AG04449 (cell line): ENCODE measurements around the gene PLAGL2.

Experiments used
- CTCF ChIA-PET: fragments of 350-600 bp; formaldehyde crosslinking; extraction: SDS; loops from one replicate; lab custom pipeline; 2021; ENCODE audit warnings: antibody characterized with exemption; lab: Yijun Ruan, JAX
- POLR2A ChIA-PET: fragments of 400-600, 350-600 bp; formaldehyde crosslinking; extraction: SDS; loops from one replicate; lab custom pipeline; 2020; ENCODE audit warnings: antibody characterized with exemption, inconsistent platforms; lab: Yijun Ruan, JAX
- DNase-seq: peaks from one replicate; pipeline ENCODE4 v3.0.0-alpha.2; 2010; ENCODE audit warnings: low read depth, low spot score
- H3K4me3 ChIP-seq: 2 replicates; pipeline ENCODE4 v1.5.1; 2011; ENCODE audit warnings: low read depth, mild to moderate bottlenecking, control low read depth, low read length
- TF ChIP-seq, protein P1 (sequence below): IDR thresholded peaks from one replicate; pipeline ENCODE4 v1.5.1; 2011; ENCODE audit warnings: mild to moderate bottlenecking, moderate library complexity, low read length, control low read depth, inconsistent platforms; ENCODE audit not compliant: insufficient read depth; ENCODE audit errors: missing control alignments

Gene PLAGL2

DNA sequence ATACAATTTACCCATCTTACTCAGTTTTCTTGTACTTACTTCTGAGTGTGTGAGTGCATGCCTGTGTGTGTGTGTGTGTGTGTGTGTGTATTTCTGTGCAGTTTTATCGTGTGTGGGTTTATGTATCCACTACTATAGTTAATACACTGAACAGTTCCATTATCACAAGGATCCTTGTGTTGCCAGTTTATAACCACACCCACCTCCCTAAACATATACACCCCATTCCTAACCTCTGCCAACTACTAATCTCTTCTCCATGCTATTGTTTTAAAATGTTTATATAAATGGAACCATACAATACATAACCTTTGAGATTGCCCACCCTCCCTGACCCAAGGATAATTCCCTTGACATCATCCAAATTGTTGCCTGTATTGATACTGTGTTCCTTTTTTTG lies 18.8 kb upstream of the PLAGL2 start:
- DNase-seq, result no peak
- POLR2A ChIA-PET, result no interaction called here
- CTCF ChIA-PET, result no interaction called here
- TF ChIP-seq, protein P1, sequence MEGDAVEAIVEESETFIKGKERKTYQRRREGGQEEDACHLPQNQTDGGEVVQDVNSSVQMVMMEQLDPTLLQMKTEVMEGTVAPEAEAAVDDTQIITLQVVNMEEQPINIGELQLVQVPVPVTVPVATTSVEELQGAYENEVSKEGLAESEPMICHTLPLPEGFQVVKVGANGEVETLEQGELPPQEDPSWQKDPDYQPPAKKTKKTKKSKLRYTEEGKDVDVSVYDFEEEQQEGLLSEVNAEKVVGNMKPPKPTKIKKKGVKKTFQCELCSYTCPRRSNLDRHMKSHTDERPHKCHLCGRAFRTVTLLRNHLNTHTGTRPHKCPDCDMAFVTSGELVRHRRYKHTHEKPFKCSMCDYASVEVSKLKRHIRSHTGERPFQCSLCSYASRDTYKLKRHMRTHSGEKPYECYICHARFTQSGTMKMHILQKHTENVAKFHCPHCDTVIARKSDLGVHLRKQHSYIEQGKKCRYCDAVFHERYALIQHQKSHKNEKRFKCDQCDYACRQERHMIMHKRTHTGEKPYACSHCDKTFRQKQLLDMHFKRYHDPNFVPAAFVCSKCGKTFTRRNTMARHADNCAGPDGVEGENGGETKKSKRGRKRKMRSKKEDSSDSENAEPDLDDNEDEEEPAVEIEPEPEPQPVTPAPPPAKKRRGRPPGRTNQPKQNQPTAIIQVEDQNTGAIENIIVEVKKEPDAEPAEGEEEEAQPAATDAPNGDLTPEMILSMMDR, result no peak
- H3K4me3 ChIP-seq, result no peak overlapping the region

DNA sequence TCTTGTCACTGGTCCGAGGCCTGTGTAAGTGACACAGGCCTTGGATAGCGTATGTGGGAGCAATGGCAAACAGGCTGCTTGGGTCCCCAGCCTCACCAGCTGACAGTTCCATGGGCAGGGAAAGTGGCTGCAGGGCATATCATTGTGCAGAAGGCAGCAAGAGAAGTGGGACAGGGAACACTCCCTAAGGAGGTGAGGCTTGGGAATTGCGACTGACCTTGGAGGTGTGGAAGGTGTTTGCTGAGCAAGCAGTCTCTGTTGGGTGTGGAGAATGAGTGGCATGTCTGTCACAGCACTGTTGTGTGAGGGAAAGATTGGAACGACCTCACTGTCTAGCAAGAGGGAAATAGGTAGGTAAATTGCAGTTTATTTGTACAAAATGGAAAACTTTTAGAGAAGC lies 16.9 kb upstream of the PLAGL2 start:
- H3K4me3 ChIP-seq, result no peak overlapping the region
- TF ChIP-seq, protein P1, result no peak
- CTCF ChIA-PET, result interaction anchor here (0.8 kb wide), 1 partner anchor 10 kb away, joined by 3 read pairs; no protein-coding TSS in a partner anchor
- DNase-seq, result no peak
- POLR2A ChIA-PET, result no interaction called here

DNA sequence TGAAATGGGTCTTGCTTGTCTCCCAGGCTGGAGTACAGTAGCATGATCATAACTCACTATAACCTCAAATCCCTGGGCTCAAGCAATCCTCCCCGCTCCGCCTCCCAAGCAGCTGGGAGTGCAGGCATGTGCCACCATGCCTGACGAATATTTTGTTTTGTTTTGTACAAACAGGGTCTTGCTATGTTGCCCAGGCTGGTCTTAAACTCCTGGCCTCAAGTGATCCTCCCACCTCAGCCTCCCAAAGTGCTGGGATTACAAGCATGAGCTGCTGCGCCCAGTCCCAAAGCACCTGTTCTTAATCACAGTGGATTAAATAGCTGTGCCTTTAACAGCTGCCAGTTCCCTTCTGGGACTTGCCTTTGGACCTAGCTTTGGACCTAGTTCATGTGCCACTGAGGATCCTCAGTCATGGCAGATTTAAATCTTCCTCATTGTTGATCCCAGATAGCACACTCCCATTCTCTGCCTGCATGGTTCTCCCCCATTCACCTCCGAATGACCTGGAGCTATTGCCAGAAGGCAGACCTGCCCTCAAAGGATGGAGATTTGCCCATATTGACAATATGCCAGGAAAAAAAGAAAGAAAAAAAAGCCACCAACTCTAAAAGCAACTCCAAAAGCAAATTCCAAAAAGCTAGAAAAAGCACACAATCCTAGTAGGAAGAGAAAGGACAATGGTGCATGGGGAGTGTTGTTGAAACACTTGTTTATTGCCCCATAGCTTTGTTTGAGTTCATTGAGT lies 10.8 kb upstream of the PLAGL2 start:
- TF ChIP-seq, protein P1, result no peak
- CTCF ChIA-PET, result interaction anchor here (1.1 kb wide), 1 partner anchor 11 kb away, joined by 3 read pairs; no protein-coding TSS in a partner anchor
- POLR2A ChIA-PET, result interaction anchor here (1.2 kb wide), 1 partner anchor 37 kb away, joined by 5 read pairs; no protein-coding TSS in a partner anchor
- DNase-seq, result no peak
- no peak overlapping the region for H3K4me3 ChIP-seq

DNA sequence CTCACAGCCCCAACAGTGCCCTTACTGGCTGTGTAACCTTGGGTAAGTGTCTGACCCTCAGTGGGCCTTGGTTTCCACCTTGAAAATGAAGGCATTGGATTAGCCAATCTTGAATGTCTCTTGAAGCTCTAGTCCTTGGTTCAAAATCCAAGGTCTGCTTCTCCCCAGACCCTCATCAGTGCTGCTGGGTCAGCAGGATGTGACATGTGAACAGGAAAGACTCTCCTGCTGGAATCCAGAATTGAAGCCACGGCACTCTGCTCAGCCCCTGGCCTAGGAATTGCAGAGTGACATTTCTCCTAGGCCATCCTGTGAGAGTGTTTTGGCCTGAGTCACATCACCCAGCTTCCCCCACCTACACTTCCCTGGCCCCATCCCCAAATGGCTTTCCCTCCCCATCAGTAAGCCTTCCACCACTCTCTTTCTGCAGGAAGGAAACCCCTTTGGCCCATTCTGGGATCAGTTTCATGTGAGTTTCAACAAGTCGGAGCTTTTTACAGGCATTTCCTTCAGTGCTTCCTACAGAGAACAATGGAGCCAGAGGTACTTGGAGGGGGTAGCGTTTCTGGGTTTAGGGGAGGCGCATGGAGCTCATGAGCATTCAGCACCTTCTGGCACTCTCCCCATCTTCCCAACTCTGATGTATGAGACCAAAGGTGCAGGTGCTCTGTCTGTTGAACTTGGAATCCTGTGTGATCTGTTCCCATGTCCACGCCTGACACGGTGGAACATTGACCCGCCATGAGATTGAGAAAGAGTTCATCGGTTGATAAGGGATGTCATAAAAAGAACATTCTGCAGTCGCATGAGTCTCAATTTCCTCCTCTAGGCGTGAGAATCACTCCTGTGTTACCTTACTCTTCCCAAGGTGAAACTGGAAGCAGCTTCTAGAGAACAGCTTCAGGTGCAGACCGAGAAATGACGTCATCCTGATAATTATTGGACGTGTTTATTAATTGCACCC lies 8.9 kb upstream of the PLAGL2 start:
- CTCF ChIA-PET, result no interaction called here
- TF ChIP-seq, protein P1, result no peak
- H3K4me3 ChIP-seq, result no peak overlapping the region
- DNase-seq, result no peak
- POLR2A ChIA-PET, result interaction anchor here (0.6 kb wide), 1 partner anchor 12 kb away, joined by 3 read pairs; no protein-coding TSS in a partner anchor

DNA sequence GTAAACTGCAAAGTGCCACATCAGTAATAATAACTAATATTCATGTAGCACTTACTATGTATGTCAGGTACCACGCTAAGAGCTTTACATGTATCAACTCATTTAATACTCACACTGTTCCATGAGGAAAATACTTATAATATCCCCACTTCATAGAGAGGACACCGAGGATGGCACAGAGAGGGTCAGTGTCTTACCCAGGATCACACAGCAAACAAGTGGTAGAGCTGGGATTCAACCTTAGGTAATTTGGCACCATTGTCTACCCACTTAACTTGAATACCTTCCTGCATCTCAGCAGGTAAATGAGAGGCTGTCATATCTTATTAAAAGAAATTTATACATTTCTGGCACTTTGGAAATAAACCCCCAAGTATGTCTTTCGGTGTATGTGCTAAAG lies 8.2 kb upstream of the PLAGL2 start:
- POLR2A ChIA-PET, result no interaction called here
- TF ChIP-seq, protein P1, result no peak

More for the DNA sequence above, 8.2 kb upstream of the PLAGL2 start:
- H3K4me3 ChIP-seq, result no peak overlapping the region
- DNase-seq, result no peak
- CTCF ChIA-PET, result no interaction called here
